MV-4-11 (cell line): Measurements from ENCODE around the gene PRKCA.
"Not testable (repeated sequence)": the region's sequence is repeated elsewhere in the genome, so short reads cannot be mapped to it uniquely, and the experiment has no call there.

Experiments
- DNase-seq: peaks from one replicate; lab custom pipeline; 2025; lab: John Stamatoyannopoulos, UW

Gene PRKCA

GRCh38 chr17:66301864-66302741 lies at the start of gene PRKCA:
PRKCA (plus strand) TSS chr17:66302613.
- peak; percentile 35 for DNase-seq

GRCh38 chr17:66253458-66253857 lies 49.0 kb upstream of the PRKCA start:
- not testable (repeated sequence) for DNase-seq

GRCh38 chr17:66255112-66255511 lies 47.3 kb upstream of the PRKCA start:
- peak; percentile 51 for DNase-seq

- DNase-seq, result no peak
These were observed 46.9 kb upstream of the PRKCA start for GRCh38 chr17:66255527-66255971.

GRCh38 chr17:66260275-66260674 lies 42.1 kb upstream of the PRKCA start:
- no peak for DNase-seq

- no peak for DNase-seq
These were observed 41.7 kb upstream of the PRKCA start for GRCh38 chr17:66260688-66261087.

- DNase-seq, result no peak
These were observed 39.6 kb upstream of the PRKCA start for GRCh38 chr17:66262767-66263166.

- no peak for DNase-seq
These were observed 37.7 kb upstream of the PRKCA start for GRCh38 chr17:66264696-66265095.

GRCh38 chr17:66268247-66268927 lies 34.0 kb upstream of the PRKCA start:
- DNase-seq, result no peak

GRCh38 chr17:66270106-66270505 lies 32.3 kb upstream of the PRKCA start:
- no peak for DNase-seq

- DNase-seq, result no peak
These were observed 30.9 kb upstream of the PRKCA start for GRCh38 chr17:66271512-66271911.

- DNase-seq, result no peak
These were observed 29.4 kb upstream of the PRKCA start for GRCh38 chr17:66272811-66273585.

- no peak for DNase-seq
These were observed 28.9 kb upstream of the PRKCA start for GRCh38 chr17:66273586-66273848.

- DNase-seq, result no peak
These were observed 26.8 kb upstream of the PRKCA start for GRCh38 chr17:66275651-66276050.

GRCh38 chr17:66276328-66276937 lies 26.0 kb upstream of the PRKCA start:
- DNase-seq, result no peak

- no peak for DNase-seq
These were observed 25.2 kb upstream of the PRKCA start for GRCh38 chr17:66277191-66277590.

- DNase-seq, result no peak
These were observed 20.6 kb upstream of the PRKCA start for GRCh38 chr17:66281661-66282369.

GRCh38 chr17:66283296-66283934 lies 19.0 kb upstream of the PRKCA start:
- no peak for DNase-seq

GRCh38 chr17:66283971-66284370 lies 18.4 kb upstream of the PRKCA start:
- DNase-seq, result no peak

- DNase-seq, result no peak
These were observed 17.3 kb upstream of the PRKCA start for GRCh38 chr17:66285149-66285548.

- DNase-seq, result no peak
These were observed 14.5 kb upstream of the PRKCA start for GRCh38 chr17:66287911-66288310.
